Activated naive CD8-positive, alpha-beta T cell treated with anti-CD3 and anti-CD28 coated beads, Interleukin-2, amount 50 U/mL, for 16 hours (primary cell): ENCODE data around the gene HPGD.

Experiments used
- DNase-seq: peaks from one replicate; pipeline ENCODE4 v3.0.0-alpha.2; 2020; ENCODE audit warnings: low read depth, low spot score

HPGD gene

DNA sequence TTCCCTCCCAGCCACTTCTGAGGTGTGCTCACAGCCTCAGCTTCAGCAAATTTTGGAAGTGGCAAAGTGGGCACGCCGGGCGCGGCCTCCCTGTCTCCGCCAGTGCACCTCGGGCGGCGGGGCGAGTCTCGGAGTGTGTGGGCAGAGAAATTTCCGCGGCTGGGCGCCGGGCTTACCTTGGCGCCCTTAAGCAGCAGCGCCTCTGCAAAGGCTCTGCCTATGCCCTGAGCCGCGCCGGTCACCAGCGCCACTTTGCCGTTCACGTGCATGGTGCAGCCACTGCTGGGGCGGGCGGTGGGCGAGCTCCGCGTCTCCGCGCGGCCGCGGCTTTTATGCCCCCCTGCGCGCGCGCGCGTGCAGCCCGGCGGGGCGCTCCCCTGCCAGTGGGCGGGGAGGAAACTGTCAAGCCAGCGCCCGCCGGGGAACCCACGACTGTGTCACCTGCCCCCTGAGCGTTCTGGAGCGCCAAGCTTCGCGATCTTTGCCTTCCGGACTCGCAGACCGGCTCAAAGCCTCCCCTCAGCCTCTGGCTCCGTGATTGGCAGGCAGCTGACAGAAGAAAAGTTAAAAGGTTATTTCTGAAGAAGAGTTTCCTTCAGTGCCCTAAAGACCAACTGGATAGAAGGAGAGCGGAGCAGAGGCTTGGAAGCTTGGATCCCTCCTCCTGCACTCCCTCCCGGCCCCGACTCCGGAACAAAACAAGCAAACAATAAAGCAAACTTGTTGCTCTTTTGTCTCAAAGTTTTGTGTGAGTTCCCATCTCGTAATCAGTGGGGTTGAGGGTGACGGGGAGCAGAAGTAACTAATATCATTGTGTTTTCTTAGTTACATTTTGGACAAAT lies at the start of gene HPGD:
HPGD (minus strand) TSS at position 306 of the 842 bp plus-strand sequence; CDS start at position 269, 37 bp downstream.
- peak; percentile 21 for DNase-seq

DNA sequence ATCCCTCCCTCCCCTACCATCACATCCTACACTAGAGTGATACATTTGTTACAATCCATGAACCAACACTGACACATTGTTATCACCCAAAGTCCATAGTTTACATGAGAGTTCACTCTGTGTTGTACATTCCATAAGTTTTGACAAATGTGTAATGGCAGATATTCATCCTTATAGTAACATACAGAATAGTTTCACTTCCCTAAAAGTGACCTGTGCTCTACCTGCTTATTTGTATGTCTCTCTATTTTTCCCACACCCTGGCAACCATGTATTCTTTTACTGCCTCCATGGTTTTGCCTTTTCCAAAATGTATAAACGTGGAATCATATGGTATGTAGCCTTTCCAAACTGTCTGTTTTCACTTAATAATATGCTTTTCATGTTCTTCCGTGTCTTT lies 42.2 kb upstream of the HPGD start:
- no peak for DNase-seq

DNA sequence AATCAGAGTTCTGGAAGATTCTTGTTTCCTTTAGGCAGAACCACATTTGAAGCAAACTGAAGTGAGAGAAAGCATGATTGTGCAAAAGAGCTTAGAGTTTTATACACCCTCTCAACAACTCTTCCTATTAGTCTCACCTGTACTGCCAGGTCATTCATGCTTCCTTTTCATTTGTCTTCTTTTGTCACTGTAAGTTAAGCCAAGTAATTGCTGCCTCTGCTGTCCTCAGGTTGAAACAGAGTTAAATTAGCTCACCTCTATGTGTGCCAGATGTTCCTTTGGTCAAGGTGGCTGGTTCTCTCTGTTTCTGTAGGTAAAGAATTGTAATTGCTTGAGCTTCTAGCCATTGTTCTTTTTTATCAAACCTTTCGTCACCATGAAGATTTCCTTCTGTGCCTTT lies 41.1 kb upstream of the HPGD start:
- no peak for DNase-seq

DNA sequence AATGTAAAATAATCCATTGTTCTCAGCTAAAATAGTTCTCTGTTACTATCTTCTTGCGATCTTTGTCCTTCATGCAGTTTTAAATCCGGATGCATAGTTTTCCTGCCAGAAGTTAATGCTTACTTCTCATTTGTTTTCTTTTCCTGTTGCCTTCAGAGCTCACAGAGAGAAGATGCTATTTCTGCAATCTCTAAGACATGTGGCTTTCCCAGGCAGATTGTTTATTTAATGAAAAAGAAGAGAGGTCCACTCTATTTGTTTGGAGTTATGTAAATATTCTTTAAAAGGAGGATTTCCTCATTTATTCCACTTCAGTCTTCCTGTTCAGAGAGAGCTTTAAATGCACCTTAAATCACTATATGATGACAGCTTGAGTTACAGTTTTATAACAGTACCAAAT lies 39.3 kb upstream of the HPGD start:
- no peak for DNase-seq

DNA sequence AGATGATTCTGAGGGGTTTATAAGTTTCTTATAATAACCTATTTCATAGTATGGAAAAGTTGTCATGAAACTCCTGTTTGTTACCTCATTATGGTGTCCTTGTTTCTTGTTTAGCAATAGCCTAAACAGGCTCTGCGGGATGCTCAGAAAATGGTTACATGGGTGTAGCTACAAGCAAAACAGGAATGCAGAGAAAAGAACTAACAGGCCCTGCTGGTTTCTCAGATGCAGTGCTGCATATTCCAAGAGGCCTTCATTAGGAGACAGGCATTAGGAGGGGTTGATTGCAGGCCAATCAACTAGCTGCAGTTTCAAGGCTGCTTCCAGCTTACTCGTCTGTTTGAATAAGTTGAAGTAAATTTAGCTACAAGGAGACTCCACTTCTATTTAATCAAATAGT lies 37.6 kb upstream of the HPGD start:
- no peak for DNase-seq

DNA sequence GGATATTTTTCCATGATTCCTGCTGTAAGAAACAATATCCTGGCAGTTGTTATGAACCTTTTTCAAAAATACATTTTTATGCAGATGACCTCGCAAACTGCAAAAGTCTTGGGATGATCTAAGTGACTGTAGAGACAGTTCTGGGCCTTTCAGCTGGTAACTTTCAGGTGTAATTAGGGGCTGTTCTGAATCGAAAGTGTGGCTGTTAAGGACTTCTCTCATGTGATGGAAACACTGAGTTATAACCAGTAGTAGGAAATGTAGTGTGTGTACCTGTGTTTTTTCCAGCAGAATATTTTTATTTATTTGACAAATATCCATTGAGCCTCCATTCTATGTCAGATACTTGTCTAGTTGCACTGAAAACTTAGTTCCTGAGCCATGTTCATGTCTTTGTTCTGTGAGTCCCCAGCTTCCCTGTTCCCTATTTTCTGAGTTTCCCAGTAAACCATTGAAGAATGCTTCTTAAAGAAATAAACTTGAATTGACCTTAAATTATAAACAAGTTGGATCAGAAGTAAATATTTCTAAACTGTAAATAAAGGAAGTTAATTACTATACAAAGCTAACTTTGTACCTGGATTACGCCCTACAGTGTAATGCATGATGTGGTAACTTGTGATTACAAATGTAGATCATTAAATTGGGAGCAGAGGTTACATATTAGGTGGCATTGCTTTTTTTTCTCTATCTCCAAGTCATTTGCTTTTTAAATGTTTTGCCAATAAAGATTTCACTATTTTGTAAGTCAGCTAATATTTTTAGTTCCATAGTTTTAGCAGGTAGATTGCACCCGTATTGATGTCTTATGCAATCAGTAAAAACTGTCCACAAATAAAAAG lies 33.7 kb upstream of the HPGD start:
- DNase-seq, result no peak

DNA sequence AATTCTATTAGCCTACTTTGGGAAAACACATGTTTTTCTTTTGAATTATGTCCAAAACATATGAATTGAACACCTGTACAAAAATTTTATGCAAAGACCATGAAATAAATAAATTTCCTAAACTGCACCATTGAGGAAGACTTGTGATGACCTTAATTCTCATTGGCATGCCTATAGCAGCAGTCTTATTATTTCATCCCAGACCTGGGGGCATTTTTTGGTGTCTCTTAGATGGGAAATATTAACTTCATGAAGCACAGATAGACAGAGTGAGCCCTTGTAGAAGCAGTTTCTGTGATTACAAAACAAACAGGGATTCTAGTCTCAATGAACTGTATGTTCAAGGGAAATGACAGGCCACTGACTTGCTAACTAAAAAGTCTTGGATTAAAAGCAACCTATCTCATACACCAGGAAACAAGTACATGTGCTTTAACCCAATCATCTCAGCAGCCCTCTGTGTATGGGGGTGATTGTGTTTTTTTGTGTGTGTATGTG lies 32.0 kb upstream of the HPGD start:
- DNase-seq, result no peak

DNA sequence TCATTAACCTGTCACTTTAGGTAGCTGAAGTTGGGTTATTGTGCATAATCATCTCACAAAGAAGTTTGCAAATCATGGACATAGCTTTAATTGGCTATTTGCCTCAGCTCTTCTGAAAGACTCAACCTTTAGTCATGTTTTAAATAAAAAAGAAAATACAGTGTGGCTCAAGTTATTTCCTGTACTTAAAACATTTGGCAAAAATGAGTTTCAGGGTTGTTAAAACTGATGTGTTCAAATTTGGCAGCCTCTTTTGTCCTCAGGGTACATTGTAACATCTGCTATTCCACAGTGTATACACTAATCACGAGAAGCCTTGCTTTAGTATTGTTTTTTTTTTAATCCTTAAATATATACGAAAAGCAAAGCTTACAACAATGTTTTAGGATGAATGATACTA lies 31.5 kb upstream of the HPGD start:
- DNase-seq, result no peak

DNA sequence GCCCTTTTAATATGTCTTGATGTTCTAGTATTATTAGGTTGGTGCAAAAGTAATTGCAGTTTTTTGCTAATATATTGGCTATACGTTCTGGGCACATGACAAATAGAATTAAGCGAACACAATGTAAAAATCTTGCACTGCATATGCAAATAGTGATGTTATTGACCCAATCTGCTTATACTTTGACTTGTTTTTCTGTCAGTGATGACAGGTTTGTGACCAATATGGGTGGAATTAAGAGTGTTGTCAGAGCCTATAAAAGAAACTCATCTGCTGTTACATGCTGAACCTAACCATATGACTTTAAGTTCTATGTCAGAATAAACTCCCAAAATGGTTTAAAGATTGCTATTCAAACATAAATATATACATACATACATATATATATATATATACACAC lies 30.7 kb upstream of the HPGD start:
- no peak for DNase-seq

DNA sequence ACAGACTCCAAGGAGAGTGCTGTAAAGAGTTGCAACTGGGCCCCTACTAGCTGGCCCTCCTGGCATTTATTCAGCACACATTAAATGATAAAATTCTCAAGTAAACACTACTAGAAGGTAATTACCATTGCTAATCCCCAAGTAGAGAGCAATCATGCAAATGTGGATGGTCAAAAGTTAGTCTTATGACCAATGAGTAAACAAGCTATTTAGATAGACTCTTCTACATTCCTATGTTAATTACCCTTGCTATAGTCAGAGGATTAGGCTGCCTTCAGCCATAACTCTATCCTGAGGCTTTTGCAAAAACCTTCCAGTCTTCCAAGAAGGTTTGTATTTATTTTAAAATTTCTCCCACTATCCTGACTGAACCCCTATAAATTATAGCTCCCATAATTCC lies 28.3 kb upstream of the HPGD start:
- no peak for DNase-seq

DNA sequence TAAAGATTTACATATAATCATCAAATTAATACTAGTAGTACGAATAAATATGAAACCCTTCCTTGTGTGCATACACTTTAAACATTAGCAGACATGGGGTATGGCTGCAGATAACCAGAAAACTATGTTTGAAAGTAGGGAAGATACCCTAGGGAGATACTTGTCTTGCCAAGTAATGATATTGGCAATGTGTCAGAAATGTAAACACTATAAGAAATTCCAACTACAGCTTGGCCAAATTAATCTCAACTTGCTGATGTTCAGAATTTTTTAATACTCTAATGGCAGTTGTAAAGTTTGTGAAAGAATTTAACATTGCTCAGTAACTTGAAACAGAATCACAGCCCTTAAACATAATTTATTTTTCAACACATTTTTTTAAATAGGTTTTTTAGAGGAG lies 27.4 kb upstream of the HPGD start:
- no peak for DNase-seq

DNA sequence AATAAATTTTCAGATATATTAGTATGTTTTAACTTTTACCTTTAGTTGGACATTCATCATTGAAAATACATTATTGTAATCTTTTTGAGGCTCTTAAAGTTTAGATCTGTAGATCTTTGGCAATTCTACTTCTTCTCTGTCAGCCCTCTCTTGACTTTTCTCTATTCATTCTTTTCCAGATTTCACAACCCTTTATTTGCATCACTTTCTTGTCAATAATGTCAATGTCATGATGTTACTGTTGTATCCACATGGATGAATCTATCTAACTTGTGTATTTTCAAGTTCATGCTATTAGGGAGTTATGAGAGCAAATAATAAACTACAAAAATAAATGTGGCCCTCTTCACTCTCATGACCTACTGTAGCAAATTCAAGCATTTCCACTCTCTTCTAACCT lies 23.0 kb upstream of the HPGD start:
- no peak for DNase-seq

DNA sequence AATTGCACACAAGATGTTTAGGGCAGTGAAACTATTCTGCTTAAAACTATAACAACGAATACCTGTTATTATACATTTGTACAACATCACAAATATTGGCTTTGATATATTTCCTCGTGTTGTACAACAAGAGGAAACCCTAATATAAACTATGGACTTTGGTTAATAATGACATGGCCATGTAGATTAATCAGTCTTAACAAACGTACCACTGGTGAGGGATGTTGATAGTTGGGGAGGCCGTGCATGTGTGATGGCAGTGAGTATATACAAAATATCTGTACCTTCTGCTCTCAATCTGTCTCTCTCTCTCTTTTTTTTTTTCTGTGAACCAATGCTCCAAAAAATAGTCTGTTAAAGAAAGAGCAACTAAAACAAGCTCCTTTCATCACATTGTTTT lies 22.2 kb upstream of the HPGD start:
- DNase-seq, result no peak

DNA sequence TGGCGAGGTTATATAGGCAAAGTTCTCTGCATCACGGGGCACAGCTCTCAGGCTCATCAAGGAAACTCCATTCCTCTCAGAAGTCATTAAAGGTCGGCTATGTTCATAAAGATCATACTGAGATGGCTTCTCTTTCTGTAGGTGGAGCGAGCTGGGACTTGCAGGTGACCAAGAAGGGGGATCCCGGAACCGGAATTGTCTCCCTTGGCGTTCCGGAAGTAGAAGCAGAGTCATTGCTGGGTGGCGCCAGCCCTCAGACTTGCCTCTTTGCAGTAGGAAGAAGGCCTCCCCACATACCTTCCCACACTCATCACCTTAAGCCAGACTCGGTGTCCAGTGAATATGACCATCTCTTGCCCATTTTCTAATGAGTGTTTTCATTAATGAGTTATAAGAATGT lies 17.9 kb upstream of the HPGD start:
- no peak for DNase-seq

DNA sequence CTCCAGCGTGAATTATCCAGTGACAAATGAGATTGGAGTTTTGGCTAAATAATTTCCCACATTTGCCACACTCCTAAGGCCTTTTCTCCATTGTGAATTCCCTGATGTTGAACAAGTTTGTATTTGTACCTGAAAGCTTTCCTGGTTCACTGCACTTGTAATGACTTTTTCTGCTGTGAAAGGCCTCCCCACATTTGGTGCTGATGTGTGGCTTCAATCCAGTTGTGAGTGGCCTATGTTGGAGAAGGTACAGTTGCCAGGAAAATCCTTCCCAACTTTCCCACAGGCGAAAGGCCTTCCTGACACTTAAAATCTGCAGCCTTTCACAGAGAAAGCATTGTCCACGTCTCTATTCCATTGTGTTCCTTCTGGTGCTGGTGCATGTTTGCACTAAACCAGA lies 17.3 kb upstream of the HPGD start:
- no peak for DNase-seq

DNA sequence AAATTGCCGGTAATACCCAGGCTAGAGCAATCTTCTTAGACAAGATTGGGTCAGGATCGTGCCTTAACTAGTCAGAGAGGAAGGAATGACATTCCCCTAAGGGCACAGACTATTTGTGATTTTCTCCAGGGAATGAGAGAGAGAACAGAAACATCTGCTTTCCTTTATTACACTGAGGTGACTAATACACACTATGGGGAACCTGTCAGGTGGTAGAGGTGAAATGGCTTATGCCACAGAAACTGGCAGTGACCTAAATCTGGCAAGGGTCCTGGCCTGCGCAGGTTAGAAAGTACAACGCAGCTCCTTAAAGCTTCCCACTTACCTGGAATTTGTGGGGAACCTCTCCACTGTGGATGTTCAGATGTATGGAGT lies 16.6 kb upstream of the HPGD start:
- DNase-seq, result no peak

DNA sequence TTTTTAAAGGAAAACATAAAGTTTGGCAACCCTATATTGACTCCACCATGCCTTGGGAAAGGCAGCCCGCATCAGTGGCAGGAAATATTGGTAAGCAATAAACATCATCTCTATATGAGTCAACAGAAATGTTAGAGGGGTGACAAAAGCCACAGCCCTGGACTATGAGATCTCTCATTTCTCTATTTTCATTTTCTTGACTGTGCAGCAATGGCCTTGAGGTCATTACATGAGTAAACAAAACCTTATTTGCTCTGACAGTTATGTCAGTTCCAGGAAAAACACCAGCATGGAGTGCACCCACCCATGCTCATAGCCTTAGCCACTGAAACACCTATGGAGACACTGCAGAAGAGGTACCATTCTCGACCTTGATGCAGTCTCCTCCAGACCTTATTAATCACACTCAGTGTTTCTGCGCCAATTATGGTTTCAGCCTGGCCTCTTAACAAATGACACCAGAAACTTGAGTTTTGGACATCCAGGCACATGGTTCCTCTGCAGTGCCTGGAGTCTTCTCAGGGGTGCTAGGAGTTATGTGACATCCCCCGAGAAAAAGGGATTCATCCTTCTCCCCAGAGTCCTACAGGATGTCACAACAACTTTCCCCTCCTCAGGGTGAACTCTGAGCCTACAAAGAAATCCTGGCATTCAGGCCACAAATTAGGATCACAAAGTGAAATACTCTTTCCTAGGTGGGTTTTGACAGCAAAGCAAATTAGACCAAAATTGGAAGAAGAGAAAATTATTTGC lies 16.0 kb upstream of the HPGD start:
- DNase-seq, result no peak

DNA sequence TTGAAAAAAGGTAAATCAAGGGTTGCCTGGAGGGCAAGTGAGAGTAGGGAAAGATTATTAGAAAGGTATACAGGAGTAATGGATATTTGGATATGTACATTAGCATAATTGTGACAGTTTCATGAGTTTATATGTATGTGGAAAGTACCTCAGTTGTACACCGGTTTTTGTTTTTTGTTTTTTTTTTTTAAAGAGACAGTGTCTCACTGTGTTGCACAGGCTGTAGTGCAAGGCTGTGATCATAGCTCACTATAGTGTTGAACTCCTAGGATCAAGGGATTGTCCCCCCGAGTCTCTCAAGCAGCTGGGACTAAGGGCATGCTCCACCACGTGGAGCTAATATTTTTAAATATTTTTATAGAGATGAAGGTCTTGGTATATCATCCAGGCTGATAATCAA lies 15.3 kb upstream of the HPGD start:
- DNase-seq, result no peak

DNA sequence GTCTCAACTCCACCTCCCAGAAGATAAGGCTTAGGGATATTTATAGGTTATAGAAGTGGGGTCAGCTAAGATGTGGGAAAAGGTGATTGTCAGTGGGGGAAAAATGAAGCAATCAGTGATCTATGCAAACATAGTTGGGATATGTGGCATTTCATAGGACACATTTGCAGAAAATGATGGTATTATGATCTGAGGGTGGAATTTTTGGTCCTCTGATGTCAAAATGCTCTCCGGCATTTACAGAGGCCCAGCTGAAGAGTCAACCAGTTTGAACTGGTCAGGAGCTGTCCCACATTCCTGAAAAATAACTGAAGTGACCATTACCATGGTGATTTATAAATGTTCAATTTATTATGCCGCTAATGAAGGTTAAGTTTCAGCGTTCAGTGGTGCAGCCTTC lies 12.2 kb upstream of the HPGD start:
- no peak for DNase-seq

DNA sequence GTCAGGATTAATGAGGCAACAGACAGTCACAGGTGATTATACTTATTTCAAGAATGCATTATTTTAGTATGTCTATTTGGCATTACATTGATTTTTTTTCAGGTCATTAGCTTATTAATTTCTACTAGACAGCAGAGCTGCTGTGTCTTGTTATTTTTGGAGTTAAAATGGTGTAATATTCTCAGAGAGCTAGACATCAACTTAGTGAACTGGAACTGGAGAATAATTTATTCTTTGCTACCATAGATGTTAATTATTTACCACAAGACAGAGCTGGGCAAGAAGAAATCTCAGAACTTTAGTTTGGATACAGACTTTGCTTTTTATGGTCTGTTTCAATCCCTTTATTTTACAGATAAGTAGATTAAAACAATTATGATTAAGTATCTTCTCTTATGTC lies 10.2 kb upstream of the HPGD start:
- no peak for DNase-seq

DNA sequence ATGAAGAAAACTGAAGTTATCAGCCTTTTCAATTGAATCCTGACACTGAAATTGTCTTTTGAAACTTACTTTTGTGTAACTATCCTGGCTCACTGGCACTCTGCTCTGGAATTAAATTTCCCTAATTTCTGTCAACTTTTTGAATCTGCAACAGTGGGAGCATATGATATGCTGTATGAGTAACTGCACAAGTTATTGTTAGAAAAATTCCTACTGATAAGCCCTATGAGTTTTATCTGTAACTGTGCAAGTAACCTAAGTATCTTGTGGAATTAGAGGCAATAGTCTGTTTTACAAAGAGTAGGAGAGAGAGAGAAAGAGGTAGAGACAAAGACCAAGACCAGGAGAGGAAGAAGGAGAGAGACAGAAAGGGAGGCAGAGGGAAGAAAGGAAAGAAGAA lies 9.2 kb upstream of the HPGD start:
- DNase-seq, result no peak

DNA sequence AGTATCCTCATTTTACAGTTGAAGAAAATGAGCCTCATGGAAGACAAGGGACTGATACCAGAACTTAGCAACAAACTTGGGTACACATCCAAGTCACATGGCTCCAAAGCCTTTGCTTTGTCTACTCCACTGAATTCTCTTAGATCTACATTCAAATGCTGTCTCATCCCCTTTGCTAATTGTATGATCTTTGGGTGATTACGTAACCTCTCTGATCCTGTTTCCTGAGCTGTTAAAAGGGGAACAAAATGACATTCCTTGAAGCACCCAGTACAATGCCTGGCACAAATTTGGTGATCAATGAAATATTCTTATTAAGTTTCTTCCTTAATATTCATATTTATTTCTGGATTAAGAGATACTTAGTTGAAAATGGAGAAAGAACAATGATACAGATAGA lies 5.9 kb upstream of the HPGD start:
- no peak for DNase-seq
